HL-60 (cell line): Measurements from ENCODE around the gene SPINK4.

Experiments used
- CTCF ChIP-seq: IDR thresholded peaks from one replicate; pipeline ENCODE4 v1.5.1; 2011; ENCODE audit warnings: low read length, control low read depth, inconsistent platforms; ENCODE audit not compliant: insufficient read depth
- GABPA ChIP-seq: IDR thresholded peaks from 2 replicates; pipeline ENCODE4 v1.6.1; 2012; ENCODE audit warnings: low read depth
- REST ChIP-seq: IDR thresholded peaks from 2 replicates; pipeline ENCODE4 v1.6.1; 2012; ENCODE audit warnings: low read depth; ENCODE audit not compliant: insufficient replicate concordance

GRCh38 chr9:33227008-33227398 lies 13.0 kb upstream of the SPINK4 start:
- TF ChIP-seq CTCF: no peak
- TF ChIP-seq GABPA: peak; percentile 1; the same call in 1 of the 2 replicates
- TF ChIP-seq REST: no peak
